ENCODE results near the gene APOLD1. TPM values are rescaled to one million over a fixed set of nuclear protein-coding genes. Genes with fewer than 3 reads are reported as not detected.
"Not testable (repeated sequence)": the region's sequence is repeated elsewhere in the genome, so short reads cannot be mapped to it uniquely, and the experiment has no call there.

The APOLD1 gene
- total RNA-seq, 2 experiments from 2014 or later: 22.5 to 25.8 TPM

- TF ChIP-seq EZH2phosphoT487 (IDR thresholded peaks at IDR 0.05; ENCODE audit: borderline replicate concordance, low read depth, low read length) (no peak), CTCF (conservative IDR thresholded peaks at IDR 0.05; ENCODE audit: low read length) (no peak)
- POLR2A ChIA-PET: interaction anchor here (0.5 to 0.8 kb wide), 4 partner anchors 13 to 282 kb away, joined by 3 to 6 read pairs (median 4); no protein-coding TSS in a partner anchor
- BruUV-seq (replicated peaks): no TSS peak
- Histone ChIP-seq H3K27ac (ENCODE audit: low read depth, low read length, poor library complexity, severe bottlenecking) (no peak overlapping the region), H4K20me1 (ENCODE audit: insufficient read depth, low read length) (no peaks in the 10 kb centered on the region), H2AFZ (ENCODE audit: low read length) (no peak overlapping the region), H3K36me3 (ENCODE audit: insufficient read depth, low read length) (no peaks in the 10 kb centered on the region), H3K9me3 (ENCODE audit: low read length) (no peaks in the 10 kb centered on the region), H3K9me2 (ENCODE audit: insufficient read depth, low read length) (no peaks in the 10 kb centered on the region), H3K4me1 (ENCODE audit: insufficient read depth, low read length, poor library complexity, severe bottlenecking) (no peaks in the 10 kb centered on the region), H3K4me2 (ENCODE audit: low read length) (no peak overlapping the region), H3K79me2 (ENCODE audit: insufficient read depth, low read depth, low read length) (no peaks in the 10 kb centered on the region), H3K4me3 (ENCODE audit: low read depth, low read length, poor library complexity, severe bottlenecking) (no peak overlapping the region)
- DNase-seq (ENCODE audit: low spot score): no peak
- intact Hi-C loops (cut with micrococcal nuclease; ENCODE audit: unreplicated experiment): no loop called here
- CTCF ChIA-PET (ENCODE audit: unreplicated experiment): no interaction called here
These were observed 15.1 kb downstream of the APOLD1 start for GRCh38 chr12:12800406-12801180.

- H3K9me3 ChIP-seq (ENCODE audit: low read length); H3K4me2 ChIP-seq (ENCODE audit: low read length); H2AFZ ChIP-seq (ENCODE audit: low read length); H4K20me1 ChIP-seq (ENCODE audit: insufficient read depth, low read length); intact Hi-C loops (cut with micrococcal nuclease; ENCODE audit: unreplicated experiment); H3K4me3 ChIP-seq (ENCODE audit: low read depth, low read length, poor library complexity, severe bottlenecking); DNase-seq (ENCODE audit: low spot score); POLR2A ChIA-PET; H3K4me1 ChIP-seq (ENCODE audit: insufficient read depth, low read length, poor library complexity, severe bottlenecking); H3K79me2 ChIP-seq (ENCODE audit: insufficient read depth, low read depth, low read length); CTCF ChIA-PET (ENCODE audit: unreplicated experiment); BruUV-seq (replicated peaks); H3K36me3 ChIP-seq (ENCODE audit: insufficient read depth, low read length); H3K9me2 ChIP-seq (ENCODE audit: insufficient read depth, low read length); H3K27ac ChIP-seq (ENCODE audit: low read depth, low read length, poor library complexity, severe bottlenecking): not testable (repeated sequence)
These were observed 16.2 kb downstream of the APOLD1 start for GRCh38 chr12:12801656-12802055.

- no peaks in the 10 kb centered on the region for H3K9me2 ChIP-seq (ENCODE audit: insufficient read depth, low read length)
- no peak overlapping the region for H3K4me2 ChIP-seq (ENCODE audit: low read length)
- peak; percentile 14 for DNase-seq (ENCODE audit: low spot score)
- H3K4me1 ChIP-seq (ENCODE audit: insufficient read depth, low read length, poor library complexity, severe bottlenecking): peaks cover 12% of the 10 kb centered on the region
- TF ChIP-seq EZH2phosphoT487 (IDR thresholded peaks at IDR 0.05; ENCODE audit: borderline replicate concordance, low read depth, low read length) (no peak), CTCF (conservative IDR thresholded peaks at IDR 0.05; ENCODE audit: low read length) (no peak)
- no peaks in the 10 kb centered on the region for H3K79me2 ChIP-seq (ENCODE audit: insufficient read depth, low read depth, low read length)
- intact Hi-C loops (cut with micrococcal nuclease; ENCODE audit: unreplicated experiment): no loop called here
- BruUV-seq (replicated peaks): no TSS peak
- no peak overlapping the region for H2AFZ ChIP-seq (ENCODE audit: low read length)
- no peaks in the 10 kb centered on the region for H4K20me1 ChIP-seq (ENCODE audit: insufficient read depth, low read length)
- no peaks in the 10 kb centered on the region for H3K36me3 ChIP-seq (ENCODE audit: insufficient read depth, low read length)
- no peak overlapping the region for H3K4me3 ChIP-seq (ENCODE audit: low read depth, low read length, poor library complexity, severe bottlenecking)
- ChIA-PET POLR2A (interaction anchor here (0.7 kb wide), 1 partner anchor 87 kb away, joined by 5 read pairs; no protein-coding TSS in a partner anchor), CTCF (ENCODE audit: unreplicated experiment) (no interaction called here)
- no peaks in the 10 kb centered on the region for H3K9me3 ChIP-seq (ENCODE audit: low read length)
- H3K27ac ChIP-seq (ENCODE audit: low read depth, low read length, poor library complexity, severe bottlenecking): no peak overlapping the region
These were observed 17.7 kb downstream of the APOLD1 start for GRCh38 chr12:12803186-12803585.
